ENCODE data around the gene ANKRD12.
"Not testable (repeated sequence)": the region's sequence is repeated elsewhere in the genome, so short reads cannot be mapped to it uniquely, and the experiment has no call there.

- TF ChIP-seq EZH2phosphoT487 (IDR thresholded peaks at IDR 0.05; ENCODE audit: unreplicated experiment); CTCF (conservative IDR thresholded peaks at IDR 0.05; ENCODE audit: low read depth in 2 of 2); POLR2AphosphoS5 (IDR thresholded peaks at IDR 0.05; ENCODE audit: low read depth); ETS1 (IDR thresholded peaks at IDR 0.05): not testable (repeated sequence)
These were observed 29.3 kb downstream of the ANKRD12 start for GRCh38 chr18:9165883-9166282.
